K562 (cell line): ENCODE data around the gene TRIM27. TPM values are rescaled to one million over a fixed set of nuclear protein-coding genes. Genes with fewer than 3 reads are reported as not detected.

ENCODE experiments used
- ADNP ChIP-seq: fragments of 200-800 bp; sonication (Bioruptor generic); IDR thresholded peaks from 2 replicates; pipeline ENCODE4 v1.6.1; 2016; ENCODE audit warnings: missing genetic modification characterization, missing compliant biosample characterization
- AFF4 ChIP-seq: sonication (generic); formaldehyde crosslinking; IDR thresholded peaks from 2 replicates; pipeline ENCODE4 v1.8.0; 2023; ENCODE audit warnings: mild to moderate bottlenecking, missing genetic modification reagents
- CBX3 ChIP-seq, 2 experiments: IDR thresholded peaks; 1 replicate in 1 of 2; 2 replicates in 1 of 2; pipeline ENCODE4 v1.6.1; 2012; ENCODE audit warnings: inconsistent platforms in 2 of 2, low read length in 2 of 2, borderline replicate concordance in 1 of 2, control low read depth in 1 of 2
- CHCHD3 ChIP-seq: fragments of 250-450 bp; sonication (Bioruptor Pico); IDR thresholded peaks from 2 replicates; pipeline ENCODE4 v2.1.2; 2022; ENCODE audit warnings: mild to moderate bottlenecking
- CHD4 ChIP-seq: fragments of 200-600 bp; sonication (generic); IDR thresholded peaks from 3 replicates; pipeline ENCODE4 v1.6.1; 2012; ENCODE audit warnings: low read depth, mild to moderate bottlenecking, mixed read lengths, low read length, inconsistent platforms; ENCODE audit not compliant: insufficient read depth, insufficient replicate concordance, poor library complexity, severe bottlenecking
- CREBBP ChIP-seq: IDR thresholded peaks from one replicate; pipeline ENCODE4 v1.6.1; 2012; ENCODE audit warnings: low read depth, mild to moderate bottlenecking, control low read depth, inconsistent platforms, low read length
- JUND ChIP-seq, 2 experiments: IDR thresholded peaks; 2 replicates in 1 of 2; 3 replicates in 1 of 2; pipeline ENCODE4 v1.6.1; 2011; ENCODE audit warnings: borderline replicate concordance in 2 of 2, low read depth in 2 of 2, low read length in 2 of 2, improper control_type of control experiment in 1 of 2, missing biosample characterization in 1 of 2, missing genetic modification characterization in 1 of 2, missing genetic modification reagents in 1 of 2
- KLF10 ChIP-seq: fragments of 250-450 bp; sonication (Bioruptor Pico); IDR thresholded peaks from 2 replicates; pipeline ENCODE4 v1.6.1; 2021; ENCODE audit warnings: matching md5 sums
- L3MBTL2 ChIP-seq: fragments of 450-650 bp; IDR thresholded peaks from 2 replicates; pipeline ENCODE4 v1.6.1; 2016; ENCODE audit warnings: mild to moderate bottlenecking, moderate library complexity
- MBD1 ChIP-seq: fragments of 250-450 bp; sonication (Bioruptor Pico); IDR thresholded peaks from 2 replicates; pipeline ENCODE4 v1.8.0; 2022; ENCODE audit warnings: inconsistent platforms
- RBFOX2 ChIP-seq: fragments of 200-400 bp; formaldehyde crosslinking; IDR thresholded peaks from 2 replicates; pipeline ENCODE4 v1.6.1; 2017; ENCODE audit warnings: low read depth, mild to moderate bottlenecking, low read length, moderate library complexity
- SNIP1 ChIP-seq: fragments of 450-650 bp; IDR thresholded peaks from 2 replicates; pipeline ENCODE4 v1.7.1; 2017; ENCODE audit warnings: low read depth, mild to moderate bottlenecking
- SRF ChIP-seq, 2 experiments: fragments of 250-450, 450-650 bp in 1 of 2; sonication (Bioruptor Pico) in 1 of 2; sonication (generic) in 1 of 2; formaldehyde crosslinking; IDR thresholded peaks; 2 replicates each; pipeline versions ENCODE4 v1.5.0 to v1.5.1; 2020 to 2022; ENCODE audit warnings: mild to moderate bottlenecking in 1 of 2, missing genetic modification reagents in 1 of 2
- THAP12 ChIP-seq: fragments of 250-450 bp; sonication (Bioruptor Pico); IDR thresholded peaks from 2 replicates; pipeline ENCODE4 v1.9.0; 2021; ENCODE audit warnings: mild to moderate bottlenecking, inconsistent platforms
- ZNF253 ChIP-seq: fragments of 250-450 bp; sonication (Bioruptor Pico); conservative IDR thresholded peaks from 2 replicates; pipeline ENCODE4 v1.6.1; 2021; ENCODE audit warnings: mild to moderate bottlenecking
- ZNF280A ChIP-seq: fragments of 450-650 bp; IDR thresholded peaks from 2 replicates; pipeline ENCODE4 v1.6.1; 2018; ENCODE audit warnings: mild to moderate bottlenecking, low read depth; ENCODE audit not compliant: partially characterized antibody
- polyA plus RNA-seq, 8 experiments: library from polyadenylated mRNA; depleted of rRNA in 4 of 8; stranded (reverse) in 5 of 8; unstranded in 3 of 8; fragments of >200 nt; fragmentation: Nextera tagmentation in 2 of 8; fragmentation: Illumina TruSeq in 1 of 8; extraction: Ambion mirVana in 2 of 8; extraction: Trizol in 1 of 8; gene quantifications; 2 replicates each; pipeline versions ENCODE4 v1.2.1 to v1.2.3, GENCODE V29; 2011 to 2014; ENCODE audit warnings: inconsistent platforms in 1 of 8, missing spikeins in 1 of 8
- total RNA-seq, 7 experiments: library from RNA; depleted of rRNA in 6 of 7; stranded (reverse); fragments of >200 nt in 6 of 7; fragmentation: Illumina TruSeq in 2 of 7; extraction: Trizol in 2 of 7; gene quantifications; 2 replicates each; pipeline versions ENCODE4 v1.2.1 to v1.2.3, GENCODE V29; 2011 to 2021; ENCODE audit warnings: low replicate concordance in 1 of 7

The TRIM27 gene
- total and polyA plus RNA-seq, 9 of the 15 experiments (the other 6 are each of a cell fraction or from before 2014, with no cell fraction given) = 37.7 to 235 (median 122) TPM

GRCh38 chr6:28895131-28895812 lies 28.5 kb downstream of the TRIM27 start (continued):
- TF ChIP-seq SRF (CRISPR knock-in tag; IDR thresholded peaks at IDR 0.05) (no peak; a peak in 1 of 4 replicates), AFF4 (CRISPR knock-in tag) (no peak), ZNF253 (CRISPR knock-in tag) (no peak), JUND (IDR thresholded peaks at IDR 0.05; ENCODE audit: borderline replicate concordance, low read depth, low read length) (no peak; the same call in 1 of the 2 replicates), JUND (tag; IDR thresholded peaks at IDR 0.05; ENCODE audit: borderline replicate concordance, low read depth, low read length) (no peak; the same call in 2 of the 3 replicates), ADNP (no peak), KLF10 (CRISPR knock-in tag) (no peak), RBFOX2 (peak; percentile 87), ZNF280A (no peak), MBD1 (CRISPR knock-in tag) (0 out of 2 replicates have a peak, but pooled peaks have one; percentile 67), SNIP1 (no peak), CREBBP (no peak), CHD4 (no peak), CHCHD3 (CRISPR knock-in tag) (peak; percentile 78; the same call in 1 of the 2 replicates), CBX3 (IDR thresholded peaks at IDR 0.05; ENCODE audit: borderline replicate concordance in 1 of 2, low read length in 2 of 2) (no peak), THAP12 (CRISPR knock-in tag) (peak; percentile 63; the same call in 1 of the 2 replicates), L3MBTL2 (peak; percentile 81)
